ENCODE results near the gene CAMTA1.

The CAMTA1 gene

DNA sequence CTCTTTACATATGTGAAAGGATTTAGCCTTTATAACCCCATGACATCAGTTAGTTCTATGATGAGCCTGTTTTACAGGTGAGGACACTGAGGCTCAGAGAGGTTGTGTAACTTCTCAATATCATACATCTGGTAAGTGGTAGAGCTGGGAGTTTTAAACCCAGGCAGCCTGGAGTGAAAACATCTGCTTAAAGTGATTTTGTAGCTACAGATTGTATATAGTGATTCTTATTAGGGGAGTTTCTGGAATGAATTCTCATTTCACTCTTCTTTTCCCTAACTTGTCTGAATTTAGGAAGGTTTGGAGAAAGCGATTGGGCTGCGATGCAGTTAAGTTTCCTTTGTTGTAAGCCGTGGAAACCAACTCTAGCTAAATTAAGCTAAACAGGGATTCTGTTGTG is 175.6 kb downstream of the CAMTA1 start:
- H3K4me2 ChIP-seq (ENCODE audit: low read depth, low read length, poor library complexity, severe bottlenecking), result no peak overlapping the region
- no peak overlapping the region for H3K4me3 ChIP-seq (ENCODE audit: insufficient read depth, low read length, poor library complexity, severe bottlenecking)

DNA sequence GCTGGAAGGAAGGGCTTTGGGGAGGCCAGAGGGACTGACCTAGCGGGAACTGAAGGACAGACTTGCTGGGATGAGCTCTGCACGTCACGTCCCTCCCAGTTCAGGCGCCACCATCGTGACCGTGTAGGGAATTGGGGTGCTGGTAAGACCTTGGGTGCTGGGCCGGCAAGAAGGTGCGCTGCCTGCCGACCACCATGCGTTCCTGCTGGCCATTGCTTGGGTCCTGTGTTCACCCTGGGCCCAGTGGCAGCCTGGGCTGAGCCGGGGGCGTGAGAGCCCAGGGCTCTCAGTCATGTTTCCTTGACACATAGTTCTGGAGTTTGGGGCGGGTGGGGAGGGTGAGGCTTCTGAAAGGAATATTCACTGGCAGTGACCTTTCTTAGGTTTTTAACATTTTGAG is 176.0 kb downstream of the CAMTA1 start:
- no peaks in the 10 kb centered on the region for H3K9me2 ChIP-seq (replicated peaks; ENCODE audit: insufficient read depth, low read length)
- H3K4me3 ChIP-seq (ENCODE audit: insufficient read depth, low read length, poor library complexity, severe bottlenecking), result no peak overlapping the region
- no peaks in the 10 kb centered on the region for H3K27me3 ChIP-seq (ENCODE audit: low read length)
- no peak overlapping the region for H2AFZ ChIP-seq (ENCODE audit: low read depth, low read length, severe bottlenecking)
- H3K27ac ChIP-seq (ENCODE audit: low read depth, low read length), result no peak overlapping the region
- H3K36me3 ChIP-seq (ENCODE audit: low read length), result no peaks in the 10 kb centered on the region
- no peaks in the 10 kb centered on the region for H3K79me2 ChIP-seq (ENCODE audit: insufficient read depth, low read length)
- H3F3A ChIP-seq (ENCODE audit: insufficient read depth), result no peaks in the 10 kb centered on the region
- no peak overlapping the region for H3K9ac ChIP-seq (ENCODE audit: low read length)
- TF ChIP-seq, protein P1, sequence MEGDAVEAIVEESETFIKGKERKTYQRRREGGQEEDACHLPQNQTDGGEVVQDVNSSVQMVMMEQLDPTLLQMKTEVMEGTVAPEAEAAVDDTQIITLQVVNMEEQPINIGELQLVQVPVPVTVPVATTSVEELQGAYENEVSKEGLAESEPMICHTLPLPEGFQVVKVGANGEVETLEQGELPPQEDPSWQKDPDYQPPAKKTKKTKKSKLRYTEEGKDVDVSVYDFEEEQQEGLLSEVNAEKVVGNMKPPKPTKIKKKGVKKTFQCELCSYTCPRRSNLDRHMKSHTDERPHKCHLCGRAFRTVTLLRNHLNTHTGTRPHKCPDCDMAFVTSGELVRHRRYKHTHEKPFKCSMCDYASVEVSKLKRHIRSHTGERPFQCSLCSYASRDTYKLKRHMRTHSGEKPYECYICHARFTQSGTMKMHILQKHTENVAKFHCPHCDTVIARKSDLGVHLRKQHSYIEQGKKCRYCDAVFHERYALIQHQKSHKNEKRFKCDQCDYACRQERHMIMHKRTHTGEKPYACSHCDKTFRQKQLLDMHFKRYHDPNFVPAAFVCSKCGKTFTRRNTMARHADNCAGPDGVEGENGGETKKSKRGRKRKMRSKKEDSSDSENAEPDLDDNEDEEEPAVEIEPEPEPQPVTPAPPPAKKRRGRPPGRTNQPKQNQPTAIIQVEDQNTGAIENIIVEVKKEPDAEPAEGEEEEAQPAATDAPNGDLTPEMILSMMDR (IDR thresholded peaks at IDR 0.05; ENCODE audit: insufficient read depth, low read length, poor library complexity, severe bottlenecking), result no peak
- TF ChIP-seq EZH2phosphoT487 (conservative IDR thresholded peaks at IDR 0.05; ENCODE audit: low read length), result no peak
- H3K9me3 ChIP-seq (ENCODE audit: insufficient read depth, low read length), result no peaks in the 10 kb centered on the region
- no peaks in the 10 kb centered on the region for H4K20me1 ChIP-seq (ENCODE audit: low read depth, low read length)
- no peak overlapping the region for H3K4me2 ChIP-seq (ENCODE audit: low read depth, low read length, poor library complexity, severe bottlenecking)

More for the DNA sequence above, 175.6 kb downstream of the CAMTA1 start:
- Histone ChIP-seq H3K36me3 (ENCODE audit: low read length) (no peaks in the 10 kb centered on the region), H4K20me1 (ENCODE audit: low read depth, low read length) (no peaks in the 10 kb centered on the region), H3K9ac (ENCODE audit: low read length) (no peak overlapping the region), H3K9me2 (replicated peaks; ENCODE audit: insufficient read depth, low read length) (no peaks in the 10 kb centered on the region), H3F3A (ENCODE audit: insufficient read depth) (no peaks in the 10 kb centered on the region), H3K27me3 (ENCODE audit: low read length) (no peaks in the 10 kb centered on the region), H3K9me3 (ENCODE audit: insufficient read depth, low read length) (no peaks in the 10 kb centered on the region), H2AFZ (ENCODE audit: low read depth, low read length, severe bottlenecking) (no peak overlapping the region), H3K79me2 (ENCODE audit: insufficient read depth, low read length) (no peaks in the 10 kb centered on the region), H3K27ac (ENCODE audit: low read depth, low read length) (no peak overlapping the region)
- no peak for TF ChIP-seq EZH2phosphoT487 (conservative IDR thresholded peaks at IDR 0.05; ENCODE audit: low read length)
- TF ChIP-seq, protein P1 (IDR thresholded peaks at IDR 0.05; ENCODE audit: insufficient read depth, low read length, poor library complexity, severe bottlenecking), result no peak

DNA sequence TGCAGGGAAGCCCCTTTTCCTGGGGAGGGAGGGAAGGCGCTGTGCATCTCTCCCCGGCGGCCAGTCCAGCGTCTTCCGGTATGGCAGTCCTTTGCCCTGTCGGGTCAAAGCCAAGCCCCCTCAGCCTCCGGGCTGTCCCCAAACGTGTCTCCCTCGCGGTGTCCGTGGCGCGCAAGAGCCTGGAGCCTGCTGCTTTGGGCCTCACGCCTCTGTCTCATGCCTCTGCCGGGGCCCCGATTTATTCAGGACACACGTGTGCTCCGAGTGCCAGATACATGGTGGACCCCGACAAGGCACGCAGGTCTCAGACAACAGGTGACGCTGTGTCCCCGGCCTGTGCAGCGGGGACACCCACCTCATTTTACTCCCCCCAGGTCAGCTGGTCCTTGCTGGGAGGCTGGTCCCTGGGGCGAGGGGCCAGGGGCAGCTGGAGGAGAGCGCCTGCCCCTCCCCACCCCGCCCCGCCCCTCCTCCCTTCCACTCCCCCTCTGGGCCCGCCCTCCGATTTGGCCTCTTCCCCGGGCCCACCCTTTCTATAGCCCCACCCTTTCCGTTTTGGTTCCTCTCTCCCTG is 176.7 kb downstream of the CAMTA1 start:
- Histone ChIP-seq H2AFZ (ENCODE audit: low read depth, low read length, severe bottlenecking) (no peak overlapping the region), H4K20me1 (ENCODE audit: low read depth, low read length) (no peaks in the 10 kb centered on the region), H3K27ac (ENCODE audit: low read depth, low read length) (no peak overlapping the region), H3K4me3 (ENCODE audit: insufficient read depth, low read length, poor library complexity, severe bottlenecking) (no peak overlapping the region), H3K79me2 (ENCODE audit: insufficient read depth, low read length) (no peaks in the 10 kb centered on the region), H3K36me3 (ENCODE audit: low read length) (no peaks in the 10 kb centered on the region), H3K9me3 (ENCODE audit: insufficient read depth, low read length) (no peaks in the 10 kb centered on the region), H3K4me2 (ENCODE audit: low read depth, low read length, poor library complexity, severe bottlenecking) (no peak overlapping the region), H3K27me3 (ENCODE audit: low read length) (no peaks in the 10 kb centered on the region), H3F3A (ENCODE audit: insufficient read depth) (no peaks in the 10 kb centered on the region), H3K9me2 (replicated peaks; ENCODE audit: insufficient read depth, low read length) (no peaks in the 10 kb centered on the region), H3K9ac (ENCODE audit: low read length) (no peak overlapping the region)
- TF ChIP-seq EZH2phosphoT487 (conservative IDR thresholded peaks at IDR 0.05; ENCODE audit: low read length), result no peak
- TF ChIP-seq, protein P1 (IDR thresholded peaks at IDR 0.05; ENCODE audit: insufficient read depth, low read length, poor library complexity, severe bottlenecking), result no peak

All from SU-DHL-6 (cell line).